ENCODE measurements around the gene AMOTL2.

AMOTL2 gene

GRCh38 chr3:134372396-134373270 is 1.6 kb downstream of the AMOTL2 start:
- H3K4me3 ChIP-seq (ENCODE audit: control insufficient read depth, low read depth, low read length): peak overlapping the region; percentile 88

GRCh38 chr3:134371542-134372324 is 2.5 kb downstream of the AMOTL2 start:
- no peak for DNase-seq (ENCODE audit: low read depth)
- peak overlapping the region; percentile 88 for H3K4me3 ChIP-seq (ENCODE audit: control insufficient read depth, low read depth, low read length)
- peak; percentile 21 for TF ChIP-seq CTCF (IDR thresholded peaks at IDR 0.05; ENCODE audit: control insufficient read depth, insufficient read depth, low read depth, low read length, missing control alignments)

More at GRCh38 chr3:134372396-134373270, 1.6 kb downstream of the AMOTL2 start:
- no peak for TF ChIP-seq CTCF (IDR thresholded peaks at IDR 0.05; ENCODE audit: control insufficient read depth, insufficient read depth, low read depth, low read length, missing control alignments)
- no peak for DNase-seq (ENCODE audit: low read depth)

- TF ChIP-seq CTCF (IDR thresholded peaks at IDR 0.05; ENCODE audit: control insufficient read depth, insufficient read depth, low read depth, low read length, missing control alignments): no peak
- H3K4me3 ChIP-seq (ENCODE audit: control insufficient read depth, low read depth, low read length): peak overlapping the region; percentile 88
- no peak for DNase-seq (ENCODE audit: low read depth)
Observed at GRCh38 chr3:134370611-134371531, 3.4 kb downstream of the AMOTL2 start.

GRCh38 chr3:134369861-134370596 is 4.2 kb downstream of the AMOTL2 start:
- H3K4me3 ChIP-seq (ENCODE audit: control insufficient read depth, low read depth, low read length): peak overlapping the region; percentile 88
- no peak for TF ChIP-seq CTCF (IDR thresholded peaks at IDR 0.05; ENCODE audit: control insufficient read depth, insufficient read depth, low read depth, low read length, missing control alignments)
- no peak for DNase-seq (ENCODE audit: low read depth)

- no peak for DNase-seq (ENCODE audit: low read depth)
- no peak for TF ChIP-seq CTCF (IDR thresholded peaks at IDR 0.05; ENCODE audit: control insufficient read depth, insufficient read depth, low read depth, low read length, missing control alignments)
- H3K4me3 ChIP-seq (ENCODE audit: control insufficient read depth, low read depth, low read length): peak overlapping the region; percentile 12
Observed at GRCh38 chr3:134369231-134369741, 5.0 kb downstream of the AMOTL2 start.
